HG03280 (cell line): ENCODE results near the gene FZD4.
"Not testable (repeated sequence)": the region's sequence is repeated elsewhere in the genome, so short reads cannot be mapped to it uniquely, and the experiment has no call there.

ENCODE experiments used
- ATAC-seq: cut with Tn5 transposase; IDR thresholded peaks from one replicate; pipeline ENCODE4 v1.9.1; 2021; ENCODE audit warnings: mild to moderate bottlenecking, moderate library complexity; ENCODE audit not compliant: unreplicated experiment

Gene FZD4

GRCh38 chr11:86977441-86978050 lies 22.4 kb upstream of the FZD4 start:
- no peak for ATAC-seq

GRCh38 chr11:86972734-86973133 lies 17.5 kb upstream of the FZD4 start:
- no peak for ATAC-seq

GRCh38 chr11:86969258-86969657 lies 14.1 kb upstream of the FZD4 start:
- no peak for ATAC-seq

DNA sequence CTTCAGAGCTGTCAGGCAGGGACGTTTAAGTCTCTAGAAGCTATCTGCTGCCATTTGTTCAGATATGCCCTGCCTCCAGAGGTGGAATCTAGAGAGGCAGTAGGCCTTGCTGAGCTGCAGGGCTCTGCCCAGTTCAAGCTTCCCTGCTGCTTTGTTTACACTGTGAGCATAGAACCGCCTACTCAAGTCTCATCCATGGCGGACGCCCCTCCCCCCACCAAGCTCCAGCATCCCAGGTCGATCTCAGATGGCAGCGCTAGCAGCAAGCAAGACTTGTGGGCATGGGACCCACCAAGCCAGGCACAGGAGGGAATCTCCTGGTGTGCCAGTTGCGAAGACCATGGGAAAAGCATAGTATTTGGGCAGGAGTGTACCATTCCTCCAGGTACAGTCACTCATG lies 12.4 kb upstream of the FZD4 start:
- not testable (repeated sequence) for ATAC-seq

DNA sequence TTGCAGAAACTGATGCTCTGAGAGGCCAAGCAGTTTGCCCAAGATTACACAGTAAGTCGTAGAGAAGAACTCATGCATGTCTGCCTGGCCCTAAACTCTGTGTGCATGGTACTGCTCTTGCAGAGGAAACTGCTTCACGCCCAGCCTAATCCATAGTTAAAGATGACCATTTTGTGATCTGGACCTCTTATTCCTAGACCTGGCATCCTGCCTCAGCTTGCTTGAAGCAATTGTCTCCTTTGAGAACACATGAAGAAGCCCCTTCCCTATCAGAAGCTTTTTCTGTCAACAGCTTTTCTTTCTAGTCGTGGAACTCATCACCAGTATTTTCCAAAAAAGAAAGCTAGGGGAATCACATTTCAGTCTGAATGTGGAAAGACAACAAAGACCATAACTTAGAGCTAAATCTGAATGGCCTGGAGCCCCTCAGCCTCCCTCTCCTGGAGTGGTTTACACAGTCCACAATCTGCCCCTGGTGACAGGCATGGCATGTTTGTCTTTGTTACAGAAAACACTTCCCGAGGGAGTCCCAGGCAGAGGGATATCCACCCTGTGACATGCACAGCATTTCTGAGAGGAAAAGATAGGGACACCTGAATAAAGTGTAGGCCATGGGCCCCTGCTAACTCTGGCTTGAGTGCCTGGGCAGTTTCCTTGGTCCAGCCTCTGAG lies 2.9 kb upstream of the FZD4 start:
- no peak for ATAC-seq

GRCh38 chr11:86956905-86957195 lies 1.7 kb upstream of the FZD4 start:
- ATAC-seq, result no peak

- peak; percentile 9 for ATAC-seq
Observed at GRCh38 chr11:86955111-86955360, 159 bp downstream of the FZD4 start.

DNA sequence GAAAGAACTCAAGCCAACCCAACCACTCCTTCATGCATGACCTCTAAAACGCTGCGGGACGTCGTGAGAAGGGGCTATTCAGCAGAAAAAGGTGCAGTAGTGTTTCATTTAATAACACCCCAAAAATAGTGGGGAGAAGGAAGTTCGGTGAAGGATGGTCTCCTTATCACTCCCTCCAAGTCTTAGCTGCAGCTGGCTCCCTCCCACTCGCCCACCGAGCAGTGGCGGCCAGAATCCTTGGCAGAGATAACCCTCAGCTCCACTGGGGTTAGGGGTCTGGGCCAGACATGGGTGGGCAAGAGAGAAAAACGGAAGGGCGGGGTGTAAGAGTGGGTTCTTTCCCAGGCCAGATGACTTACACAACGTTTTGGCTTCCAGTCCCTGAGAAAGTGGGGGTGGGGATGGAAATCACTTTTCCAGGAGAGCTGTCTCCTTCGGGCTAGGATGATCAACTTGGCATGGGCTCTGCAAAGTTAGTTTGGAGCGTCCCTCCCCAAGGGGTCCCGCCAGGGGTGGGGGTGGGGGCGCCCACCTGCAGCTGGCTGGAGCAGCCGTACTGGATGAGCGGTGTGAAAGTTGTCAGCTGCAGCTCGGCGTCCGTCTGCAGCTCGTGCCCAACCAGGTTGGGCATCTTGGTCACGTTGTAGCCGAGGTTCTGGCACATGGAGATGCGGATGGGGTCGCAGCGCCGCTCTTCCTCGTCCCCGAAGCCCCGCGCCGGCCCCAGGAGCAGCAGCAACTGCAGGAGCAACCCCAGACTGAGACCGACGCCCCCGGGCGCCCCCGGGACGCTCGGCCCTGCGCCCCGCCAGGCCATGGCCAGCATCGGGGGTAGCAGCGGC lies 705 bp downstream of the FZD4 start:
- ATAC-seq, result no peak

DNA sequence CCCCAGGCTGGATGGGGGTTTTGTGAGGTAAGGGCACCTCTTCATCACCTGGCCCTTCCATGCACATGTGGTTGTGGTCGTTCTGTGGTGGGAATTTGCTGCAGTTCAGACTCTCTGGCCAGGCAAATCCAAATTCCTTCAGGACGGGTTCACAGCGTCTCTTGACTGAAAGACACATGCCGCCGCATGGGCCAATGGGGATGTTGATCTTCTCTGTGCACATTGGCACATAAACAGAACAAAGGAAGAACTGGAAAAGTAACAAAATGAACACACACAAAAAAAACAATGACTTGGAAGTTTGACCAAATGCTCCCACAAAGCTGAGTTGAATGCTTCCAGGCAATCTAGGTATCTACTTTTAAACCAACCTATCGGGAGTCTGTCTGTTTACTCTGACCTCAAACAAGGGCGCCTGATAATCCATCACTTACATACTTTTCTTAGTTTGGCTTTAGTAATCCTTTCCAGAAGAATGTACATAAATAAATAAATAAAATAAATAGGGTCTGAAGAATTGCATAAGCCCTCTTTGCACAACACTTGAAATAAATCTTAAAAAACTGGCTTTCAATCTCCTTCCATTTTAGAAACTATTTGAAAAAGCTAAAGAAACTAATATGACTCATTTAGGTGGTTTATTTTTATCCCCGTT lies 2.8 kb downstream of the FZD4 start:
- ATAC-seq, result no peak

GRCh38 chr11:86951706-86952105 lies 3.5 kb downstream of the FZD4 start:
- no peak for ATAC-seq

DNA sequence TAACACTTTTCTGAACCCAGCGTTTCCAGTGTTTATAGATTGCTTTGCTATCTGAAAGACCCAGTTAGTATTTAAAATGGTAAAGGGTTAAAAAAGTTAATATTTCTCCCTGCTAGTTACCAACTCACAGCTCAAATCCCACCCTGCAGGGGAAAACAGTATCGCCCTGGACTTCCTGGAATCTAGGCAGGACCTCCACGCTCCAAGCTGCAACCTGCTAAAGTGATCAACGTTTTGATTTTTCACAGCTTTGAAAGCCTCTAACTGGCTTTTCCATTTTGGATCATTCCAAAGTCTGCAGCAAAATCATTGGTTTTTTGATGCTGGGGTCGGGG lies 4.6 kb downstream of the FZD4 start:
- ATAC-seq, result no peak

DNA sequence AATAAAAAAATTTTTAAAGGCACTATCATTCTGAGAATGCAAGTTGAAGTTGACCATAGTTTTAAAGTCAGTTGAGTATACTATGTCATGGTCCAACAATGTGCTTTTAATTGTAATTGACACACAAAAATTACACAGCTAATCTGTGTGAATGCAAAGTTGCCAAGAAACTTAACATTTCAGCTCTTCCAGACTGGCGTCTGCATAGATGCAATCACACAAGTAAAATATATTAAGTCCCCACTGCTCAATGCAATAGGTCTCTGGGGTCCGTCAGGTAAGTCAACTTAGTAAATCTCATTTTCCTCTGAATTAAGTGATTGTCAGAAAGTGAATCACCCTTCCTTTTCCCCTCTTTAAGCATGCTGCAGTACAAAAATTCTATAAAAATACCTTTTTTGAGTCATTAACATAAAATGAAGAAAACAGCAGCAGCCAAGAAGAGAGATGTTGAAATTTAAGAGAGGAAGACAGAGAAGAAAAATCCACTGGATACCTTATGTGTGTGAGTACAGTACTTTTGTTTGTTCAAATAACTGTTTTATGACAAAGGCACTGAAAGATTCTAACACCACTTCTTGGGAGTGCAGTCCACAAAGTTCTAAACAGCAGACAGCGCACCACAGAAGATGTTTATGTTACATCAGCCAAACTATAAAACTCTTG lies 5.1 kb downstream of the FZD4 start:
- ATAC-seq, result no peak

DNA sequence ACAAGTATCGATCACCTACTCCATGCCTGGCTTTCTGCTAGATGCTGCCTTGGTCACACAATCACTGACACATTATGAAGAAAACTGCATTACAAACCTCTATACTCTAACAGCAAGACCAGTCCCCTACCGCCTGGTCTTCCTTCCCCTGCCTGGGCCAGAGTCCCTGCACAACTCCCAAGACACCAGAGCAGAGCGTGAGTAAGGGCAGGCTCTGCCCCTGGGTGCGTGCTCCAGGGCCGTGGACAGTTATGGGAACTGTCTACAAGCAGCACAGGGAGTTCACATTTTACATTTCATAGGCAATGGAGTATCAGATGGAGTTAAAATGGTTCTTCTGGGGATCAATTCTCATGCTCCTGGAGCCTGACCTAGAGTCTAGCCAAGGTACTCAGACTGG lies 6.5 kb downstream of the FZD4 start:
- no peak for ATAC-seq

GRCh38 chr11:86947541-86947940 lies 7.7 kb downstream of the FZD4 start:
- ATAC-seq, result no peak

GRCh38 chr11:86943505-86943904 lies 11.7 kb downstream of the FZD4 start:
- not testable (repeated sequence) for ATAC-seq

DNA sequence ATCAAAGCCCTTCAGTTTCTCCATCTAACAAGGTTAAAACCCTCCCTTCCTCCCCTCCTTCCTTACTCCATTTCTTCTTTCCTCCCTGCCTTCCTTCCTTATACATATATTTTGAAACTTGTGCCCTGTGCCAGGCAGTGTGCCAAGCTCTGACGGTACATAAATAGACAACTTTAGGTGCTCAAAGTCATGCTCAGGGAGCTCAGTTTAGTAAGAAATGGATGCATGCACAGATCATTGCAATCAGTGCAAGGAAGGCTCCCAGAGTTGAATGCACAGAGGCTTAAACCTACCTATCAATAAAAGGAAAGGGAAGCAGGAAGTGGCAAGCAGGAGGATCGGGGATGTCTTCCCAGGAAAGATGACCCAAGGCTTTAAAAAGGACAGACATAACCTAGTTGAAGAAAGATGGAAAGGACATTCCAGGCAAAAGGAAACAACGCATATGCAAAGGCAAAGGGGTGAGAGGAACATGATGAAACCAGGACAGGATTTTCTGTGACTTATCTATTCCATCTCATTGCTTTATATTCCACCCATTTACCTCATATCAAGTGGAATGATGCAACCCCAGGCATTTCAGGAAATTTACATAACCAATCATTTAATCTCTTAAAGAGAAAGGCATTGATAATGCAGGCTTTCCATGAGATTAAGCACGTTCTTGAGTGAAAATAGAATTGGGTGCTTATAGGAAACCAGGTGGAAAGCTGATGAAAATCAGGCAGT lies 13.2 kb downstream of the FZD4 start:
- ATAC-seq, result no peak

- ATAC-seq, result no peak
Observed at GRCh38 chr11:86941077-86941870, 13.9 kb downstream of the FZD4 start.

- ATAC-seq, result no peak
Observed at GRCh38 chr11:86940122-86940777, 14.9 kb downstream of the FZD4 start.
